A549 (cell line): ENCODE results near the gene CCDC63.

ENCODE experiments used
- CEBPB ChIP-seq, 2 experiments: fragments of >200 bp in 1 of 2; sonication (Bioruptor Twin) in 1 of 2; formaldehyde crosslinking in 1 of 2; IDR thresholded peaks; 2 replicates each; pipeline ENCODE4 v1.6.1; 2012 to 2016
- CTCF ChIP-seq: fragments of >200 bp; sonication (Bioruptor Twin); formaldehyde crosslinking; IDR thresholded peaks from 3 replicates; pipeline ENCODE4 v1.5.1; 2016
- EP300 ChIP-seq, 2 experiments: fragments of >200 bp; sonication (Bioruptor Twin); formaldehyde crosslinking; IDR thresholded peaks; 2 replicates in 1 of 2; 3 replicates in 1 of 2; pipeline ENCODE4 v1.6.1; 2016 to 2017
- JUN ChIP-seq, 2 experiments: fragments of >200 bp; sonication (Bioruptor Twin); formaldehyde crosslinking; IDR thresholded peaks; 2 replicates in 1 of 2; 3 replicates in 1 of 2; pipeline ENCODE4 v1.6.1; 2016 to 2017
- JUNB ChIP-seq: fragments of >200 bp; sonication (Bioruptor Twin); formaldehyde crosslinking; IDR thresholded peaks from 2 replicates; pipeline ENCODE4 v1.6.1; 2016
- KDM1A ChIP-seq: fragments of 200-600 bp; sonication (generic); IDR thresholded peaks from 2 replicates; pipeline ENCODE4 v1.6.1; 2016; ENCODE audit warnings: low read depth, mild to moderate bottlenecking
- MAX ChIP-seq: IDR thresholded peaks from 2 replicates; pipeline ENCODE4 v1.6.1; 2012
- MYC ChIP-seq: IDR thresholded peaks from 2 replicates; pipeline ENCODE4 v1.6.1; 2012; ENCODE audit warnings: mild to moderate bottlenecking, inconsistent platforms, low read length, improper control_type of control experiment, borderline replicate concordance
- NFE2L2 ChIP-seq: fragments of 150-350 bp; conservative IDR thresholded peaks from 2 replicates; pipeline ENCODE4 v1.6.1; 2014; ENCODE audit warnings: low read length
- POLR2A ChIP-seq: IDR thresholded peaks from 2 replicates; pipeline ENCODE4 v1.6.1; 2012; ENCODE audit warnings: mild to moderate bottlenecking, low read length
- REST ChIP-seq: fragments of 200-600 bp; sonication (generic); IDR thresholded peaks from 2 replicates; pipeline ENCODE4 v1.6.1; 2016; ENCODE audit warnings: antibody characterized with exemption, mild to moderate bottlenecking, moderate library complexity
- SMC3 ChIP-seq: fragments of >200 bp; sonication (Bioruptor Twin); formaldehyde crosslinking; IDR thresholded peaks from 3 replicates; pipeline ENCODE4 v1.6.1; 2018; ENCODE audit warnings: inconsistent platforms
- ZNF302 ChIP-seq: fragments of 250-450 bp; sonication (Bioruptor Pico); IDR thresholded peaks from 2 replicates; pipeline ENCODE4 v1.9.0; 2021; ENCODE audit warnings: inconsistent platforms, mild to moderate bottlenecking, moderate library complexity

GRCh38 chr12:110908377-110909152 lies 61.8 kb downstream of the CCDC63 start:
- TF ChIP-seq CTCF (no peak), MAX (no peak), KDM1A (no peak), MYC (no peak), NFE2L2 (no peak), ZNF302 (CRISPR knock-in tag) (no peak), POLR2A (no peak), JUNB (no peak), CEBPB (IDR thresholded peaks at IDR 0.05) (no peak), JUN (IDR thresholded peaks at IDR 0.05) (no peak), EP300 (IDR thresholded peaks at IDR 0.05) (no peak), REST (no peak), SMC3 (no peak)
